ENCODE results near the gene RABEP1. TPM values are rescaled to one million over a fixed set of nuclear protein-coding genes. Genes with fewer than 3 reads are reported as not detected.
A peak's percentile ranks its signal among the peaks of the same experiment; 100 is the strongest.

The RABEP1 gene
- total RNA-seq, 1 donor from 2014 or later = 50.1 TPM

DNA sequence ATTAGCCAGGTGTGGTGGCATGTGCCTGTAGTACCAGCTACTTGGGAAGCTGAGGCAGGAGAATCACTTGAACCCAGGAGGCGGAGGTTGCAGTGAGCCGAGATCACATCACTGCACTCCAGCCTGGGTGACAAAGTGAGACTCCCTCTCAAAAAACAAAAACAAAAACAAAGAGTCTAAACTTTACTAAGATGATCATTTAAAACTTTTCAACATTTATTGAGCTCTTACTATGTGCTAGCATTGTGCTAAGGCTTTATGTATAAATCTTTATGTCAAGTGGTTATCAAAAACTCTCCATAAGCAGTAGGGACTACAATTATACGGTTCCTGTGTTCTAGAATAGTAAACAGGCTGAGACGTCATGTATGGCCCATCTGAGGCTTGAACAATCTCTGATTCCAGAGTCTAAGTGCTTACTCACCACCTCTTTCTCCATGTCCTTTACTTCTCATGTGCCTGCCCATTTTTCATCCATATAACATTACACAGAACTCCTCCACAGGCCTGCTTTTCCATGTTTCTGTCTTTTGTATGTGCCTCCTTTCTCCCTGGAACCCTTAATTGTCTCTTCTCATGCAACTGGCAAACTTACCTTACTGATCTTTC is 70.7 kb downstream of the RABEP1 start:
- Mint-ChIP-seq H3K27me3 (ENCODE audit: unreplicated experiment) (no peaks in the 10 kb centered on the region), H3K9me3 (ENCODE audit: unreplicated experiment) (no peaks in the 10 kb centered on the region), H3K4me1 (ENCODE audit: unreplicated experiment) (peaks cover 24% of the 10 kb centered on the region), H3K4me3 (ENCODE audit: unreplicated experiment) (no peak overlapping the region), H3K36me3 (ENCODE audit: unreplicated experiment) (peaks cover 43% of the 10 kb centered on the region), H3K27ac (ENCODE audit: unreplicated experiment) (peak overlapping the region; percentile 45)
- TF ChIP-seq, protein P1, sequence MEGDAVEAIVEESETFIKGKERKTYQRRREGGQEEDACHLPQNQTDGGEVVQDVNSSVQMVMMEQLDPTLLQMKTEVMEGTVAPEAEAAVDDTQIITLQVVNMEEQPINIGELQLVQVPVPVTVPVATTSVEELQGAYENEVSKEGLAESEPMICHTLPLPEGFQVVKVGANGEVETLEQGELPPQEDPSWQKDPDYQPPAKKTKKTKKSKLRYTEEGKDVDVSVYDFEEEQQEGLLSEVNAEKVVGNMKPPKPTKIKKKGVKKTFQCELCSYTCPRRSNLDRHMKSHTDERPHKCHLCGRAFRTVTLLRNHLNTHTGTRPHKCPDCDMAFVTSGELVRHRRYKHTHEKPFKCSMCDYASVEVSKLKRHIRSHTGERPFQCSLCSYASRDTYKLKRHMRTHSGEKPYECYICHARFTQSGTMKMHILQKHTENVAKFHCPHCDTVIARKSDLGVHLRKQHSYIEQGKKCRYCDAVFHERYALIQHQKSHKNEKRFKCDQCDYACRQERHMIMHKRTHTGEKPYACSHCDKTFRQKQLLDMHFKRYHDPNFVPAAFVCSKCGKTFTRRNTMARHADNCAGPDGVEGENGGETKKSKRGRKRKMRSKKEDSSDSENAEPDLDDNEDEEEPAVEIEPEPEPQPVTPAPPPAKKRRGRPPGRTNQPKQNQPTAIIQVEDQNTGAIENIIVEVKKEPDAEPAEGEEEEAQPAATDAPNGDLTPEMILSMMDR (IDR thresholded peaks at IDR 0.05) = no peak
- DNase-seq (ENCODE audit: extremely low spot score, unreplicated experiment) = no peak

DNA sequence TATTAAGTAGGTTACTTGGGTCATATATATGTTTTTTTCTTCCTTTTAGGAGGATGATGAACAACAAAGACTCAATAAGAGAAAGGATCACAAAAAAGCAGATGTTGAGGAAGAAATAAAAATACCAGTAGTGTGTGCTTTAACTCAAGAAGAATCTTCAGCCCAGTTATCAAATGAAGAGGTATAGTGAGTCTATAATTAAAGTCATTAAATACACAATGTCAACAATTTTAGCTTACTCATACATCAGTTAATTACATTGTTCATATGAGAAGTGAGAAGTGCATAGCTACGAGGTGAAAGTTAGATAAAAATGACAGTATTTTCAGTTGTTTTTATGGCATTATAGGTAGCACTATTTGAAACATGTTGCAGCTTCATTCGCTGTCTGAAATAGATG is 72.2 kb downstream of the RABEP1 start:
- H3K27me3 Mint-ChIP-seq (ENCODE audit: unreplicated experiment) = no peaks in the 10 kb centered on the region
- no peak for DNase-seq (ENCODE audit: extremely low spot score, unreplicated experiment)
- no peak overlapping the region for H3K4me3 Mint-ChIP-seq (ENCODE audit: unreplicated experiment)
- no peaks in the 10 kb centered on the region for H3K9me3 Mint-ChIP-seq (ENCODE audit: unreplicated experiment)
- peaks cover 36% of the 10 kb centered on the region for H3K36me3 Mint-ChIP-seq (ENCODE audit: unreplicated experiment)
- TF ChIP-seq, protein P1 (IDR thresholded peaks at IDR 0.05) = no peak
- H3K27ac Mint-ChIP-seq (ENCODE audit: unreplicated experiment) = peak overlapping the region; percentile 45
- peaks cover 24% of the 10 kb centered on the region for H3K4me1 Mint-ChIP-seq (ENCODE audit: unreplicated experiment)

DNA sequence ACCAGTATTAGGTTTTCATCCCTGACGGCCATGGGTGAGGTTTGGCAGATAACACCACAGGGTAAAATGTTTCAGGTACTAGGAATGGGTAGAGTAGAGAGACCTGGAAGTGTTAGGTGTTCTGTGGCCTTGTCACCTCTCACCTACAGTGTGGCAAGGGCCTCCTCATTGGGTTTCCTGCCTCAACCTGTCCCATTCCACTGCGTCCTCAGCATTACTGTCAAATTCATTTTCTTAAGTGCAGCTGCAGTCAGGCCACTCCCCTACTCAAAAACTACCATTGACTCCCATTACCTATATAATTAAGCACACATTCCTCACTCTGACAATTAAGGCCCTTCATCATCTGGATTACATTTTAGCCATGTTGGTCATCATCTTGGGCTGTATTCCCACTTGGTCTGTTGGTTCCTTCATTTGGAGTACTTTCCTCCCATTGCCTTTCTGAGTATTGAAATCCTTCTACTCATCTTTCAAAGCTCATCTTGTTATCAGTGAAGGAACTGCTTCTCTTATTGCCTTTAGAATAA is 72.9 kb downstream of the RABEP1 start:
- DNase-seq (ENCODE audit: extremely low spot score, unreplicated experiment) = no peak
- no peaks in the 10 kb centered on the region for H3K27me3 Mint-ChIP-seq (ENCODE audit: unreplicated experiment)
- peaks cover 24% of the 10 kb centered on the region for H3K4me1 Mint-ChIP-seq (ENCODE audit: unreplicated experiment)
- peaks cover 32% of the 10 kb centered on the region for H3K36me3 Mint-ChIP-seq (ENCODE audit: unreplicated experiment)
- TF ChIP-seq, protein P1 (IDR thresholded peaks at IDR 0.05) = no peak
- H3K27ac Mint-ChIP-seq (ENCODE audit: unreplicated experiment) = peak overlapping the region; percentile 74
- no peaks in the 10 kb centered on the region for H3K9me3 Mint-ChIP-seq (ENCODE audit: unreplicated experiment)
- H3K4me3 Mint-ChIP-seq (ENCODE audit: unreplicated experiment) = no peak overlapping the region

DNA sequence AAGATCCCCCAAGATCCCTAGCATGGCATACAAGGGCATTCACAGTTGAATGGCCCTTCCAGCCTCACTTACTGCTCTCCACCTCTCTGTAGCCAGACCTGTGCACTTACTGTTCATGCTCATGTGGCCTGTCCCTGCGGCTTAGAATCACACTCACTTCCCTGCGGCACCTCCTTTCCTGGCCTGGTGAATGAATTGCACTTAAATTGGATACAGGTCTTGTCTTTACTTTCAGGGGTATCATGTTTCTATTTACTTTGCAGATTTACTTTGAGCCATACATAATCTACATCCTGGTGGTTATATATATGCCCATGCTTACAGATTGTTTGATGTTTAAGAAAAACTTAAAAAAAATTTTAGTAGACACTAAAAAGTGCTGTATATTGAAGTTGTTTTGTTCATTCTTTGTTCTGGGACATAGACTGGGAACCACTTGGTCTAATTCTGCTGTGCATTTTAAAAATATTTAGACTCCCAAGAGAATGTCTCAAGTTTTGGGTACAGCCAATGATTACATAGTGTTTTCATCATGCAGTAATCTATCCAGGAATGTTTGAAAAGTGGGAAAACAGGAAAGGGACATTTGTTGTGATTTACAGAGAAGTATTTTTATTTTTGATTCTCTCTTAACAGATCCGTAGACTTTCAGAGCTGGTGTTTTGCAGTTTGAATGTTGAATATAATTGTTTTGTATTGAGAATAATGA is 73.5 kb downstream of the RABEP1 start:
- Mint-ChIP-seq H3K36me3 (ENCODE audit: unreplicated experiment) (peaks cover 33% of the 10 kb centered on the region), H3K4me3 (ENCODE audit: unreplicated experiment) (no peak overlapping the region), H3K27ac (ENCODE audit: unreplicated experiment) (peak overlapping the region; percentile 74), H3K27me3 (ENCODE audit: unreplicated experiment) (no peaks in the 10 kb centered on the region), H3K4me1 (ENCODE audit: unreplicated experiment) (peaks cover 24% of the 10 kb centered on the region), H3K9me3 (ENCODE audit: unreplicated experiment) (no peaks in the 10 kb centered on the region)
- TF ChIP-seq, protein P1 (IDR thresholded peaks at IDR 0.05) = no peak
- DNase-seq (ENCODE audit: extremely low spot score, unreplicated experiment) = no peak

DNA sequence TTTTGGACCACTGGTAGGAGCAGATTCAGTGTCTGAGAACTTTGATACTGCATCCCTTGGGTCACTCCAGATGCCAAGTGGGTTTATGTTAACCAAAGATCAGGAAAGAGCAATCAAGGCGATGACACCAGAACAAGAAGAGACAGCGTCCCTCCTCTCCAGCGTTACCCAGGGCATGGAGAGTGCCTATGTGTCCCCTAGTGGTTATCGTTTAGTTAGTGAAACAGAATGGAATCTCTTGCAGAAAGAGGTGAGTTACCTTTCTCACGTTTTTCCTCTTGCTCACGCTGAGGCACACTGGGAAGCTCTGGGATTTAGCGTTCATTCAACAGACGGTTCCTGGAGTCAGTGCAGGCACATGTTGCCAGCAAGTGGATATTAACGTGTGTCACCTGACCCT is 79.3 kb downstream of the RABEP1 start:
- H3K27ac Mint-ChIP-seq (ENCODE audit: unreplicated experiment) = no peak overlapping the region
- no peak for DNase-seq (ENCODE audit: extremely low spot score, unreplicated experiment)
- TF ChIP-seq, protein P1 (IDR thresholded peaks at IDR 0.05) = no peak
- no peaks in the 10 kb centered on the region for H3K27me3 Mint-ChIP-seq (ENCODE audit: unreplicated experiment)
- peaks cover 3% of the 10 kb centered on the region for H3K4me1 Mint-ChIP-seq (ENCODE audit: unreplicated experiment)
- H3K9me3 Mint-ChIP-seq (ENCODE audit: unreplicated experiment) = no peaks in the 10 kb centered on the region
- peaks cover 35% of the 10 kb centered on the region for H3K36me3 Mint-ChIP-seq (ENCODE audit: unreplicated experiment)
- H3K4me3 Mint-ChIP-seq (ENCODE audit: unreplicated experiment) = no peak overlapping the region

Data from osteocyte (in vitro differentiated cells).